ENCODE measurements around the gene PDLIM4. TPM values are rescaled to one million over a fixed set of nuclear protein-coding genes. Genes with fewer than 3 reads are reported as not detected.

Gene PDLIM4
- total RNA-seq, 3 donors from 2014 or later: 0.32 to 0.43 (median 0.35) TPM

- H3K4me3 Mint-ChIP-seq: peak overlapping the region; percentile 88
- no peaks in the 10 kb centered on the region for H3K36me3 Mint-ChIP-seq (ENCODE audit: insufficient read depth)
- no peaks in the 10 kb centered on the region for H3K9me3 Mint-ChIP-seq
- H3K4me1 Mint-ChIP-seq (ENCODE audit: low read depth): peaks cover 20% of the 10 kb centered on the region
- peak; percentile 76 for DNase-seq
- H3K27me3 Mint-ChIP-seq (ENCODE audit: low read depth): peaks cover 14% of the 10 kb centered on the region
- peak; percentile 44 to 59 for ATAC-seq
Observed at GRCh38 chr5:132293066-132293991, 35.8 kb downstream of the PDLIM4 start.

- no peaks in the 10 kb centered on the region for H3K36me3 Mint-ChIP-seq (ENCODE audit: insufficient read depth)
- no peaks in the 10 kb centered on the region for H3K9me3 Mint-ChIP-seq
- peaks cover 8% of the 10 kb centered on the region for H3K27me3 Mint-ChIP-seq (ENCODE audit: low read depth)
- peak within 1 kb of the TSS; percentile 88 for H3K4me3 Mint-ChIP-seq
- ATAC-seq: peak; percentile 80 to 81
- DNase-seq: peak; percentile 74
- peaks cover 20% of the 10 kb centered on the region for H3K4me1 Mint-ChIP-seq (ENCODE audit: low read depth)
Observed at GRCh38 chr5:132293992-132294727, 36.7 kb downstream of the PDLIM4 start, which contains the start of gene SLC22A4. Gene SLC22A4, plus strand, starts transcription at chr5:132294394. Its CDS starts 223 bp downstream, at chr5:132294617.

- Mint-ChIP-seq H3K4me1 (ENCODE audit: low read depth) (peaks cover 20% of the 10 kb centered on the region), H3K27me3 (ENCODE audit: low read depth) (peaks cover 7% of the 10 kb centered on the region), H3K36me3 (ENCODE audit: insufficient read depth) (no peaks in the 10 kb centered on the region), H3K9me3 (no peaks in the 10 kb centered on the region), H3K4me3 (peak overlapping the region; percentile 88)
- ATAC-seq (peak; percentile 66 to 67), DNase-seq (peak; percentile 78)
Observed at GRCh38 chr5:132294728-132295504, 37.4 kb downstream of the PDLIM4 start.

GRCh38 chr5:132295505-132296411, 38.3 kb downstream of the PDLIM4 start:
- Mint-ChIP-seq H3K9me3 (no peaks in the 10 kb centered on the region), H3K27me3 (ENCODE audit: low read depth) (peaks cover 7% of the 10 kb centered on the region), H3K36me3 (ENCODE audit: insufficient read depth) (no peaks in the 10 kb centered on the region), H3K4me1 (ENCODE audit: low read depth) (peaks cover 20% of the 10 kb centered on the region), H3K4me3 (peak overlapping the region; percentile 88)
- ATAC-seq (no peak), DNase-seq (no peak)

- DNase-seq (no peak), ATAC-seq (no peak)
- peaks cover 20% of the 10 kb centered on the region for H3K4me1 Mint-ChIP-seq (ENCODE audit: low read depth)
- H3K27me3 Mint-ChIP-seq (ENCODE audit: low read depth): peaks cover 7% of the 10 kb centered on the region
- H3K9me3 Mint-ChIP-seq: no peaks in the 10 kb centered on the region
- no peak overlapping the region for H3K4me3 Mint-ChIP-seq
- H3K36me3 Mint-ChIP-seq (ENCODE audit: insufficient read depth): no peaks in the 10 kb centered on the region
Observed at GRCh38 chr5:132296412-132297016, 39.0 kb downstream of the PDLIM4 start.

GRCh38 chr5:132297211-132297940, 39.9 kb downstream of the PDLIM4 start:
- Mint-ChIP-seq H3K27me3 (ENCODE audit: low read depth) (peaks cover 7% of the 10 kb centered on the region), H3K9me3 (no peaks in the 10 kb centered on the region), H3K36me3 (ENCODE audit: insufficient read depth) (no peaks in the 10 kb centered on the region), H3K4me1 (ENCODE audit: low read depth) (peaks cover 20% of the 10 kb centered on the region), H3K4me3 (no peak overlapping the region)
- no peak for DNase-seq
- no peak for ATAC-seq

- peaks cover 18% of the 10 kb centered on the region for H3K4me1 Mint-ChIP-seq (ENCODE audit: low read depth)
- no peaks in the 10 kb centered on the region for H3K36me3 Mint-ChIP-seq (ENCODE audit: insufficient read depth)
- H3K4me3 Mint-ChIP-seq: no peak overlapping the region
- ATAC-seq (no peak), DNase-seq (no peak)
- peaks cover 7% of the 10 kb centered on the region for H3K27me3 Mint-ChIP-seq (ENCODE audit: low read depth)
- H3K9me3 Mint-ChIP-seq: no peaks in the 10 kb centered on the region
Observed at GRCh38 chr5:132298298-132299212, 41.1 kb downstream of the PDLIM4 start.

GRCh38 chr5:132299917-132300316, 42.4 kb downstream of the PDLIM4 start:
- Mint-ChIP-seq H3K36me3 (ENCODE audit: insufficient read depth) (peaks cover under 1% of the 10 kb centered on the region), H3K9me3 (peaks cover 9% of the 10 kb centered on the region), H3K27me3 (ENCODE audit: low read depth) (peaks cover 7% of the 10 kb centered on the region), H3K4me1 (ENCODE audit: low read depth) (peaks cover 12% of the 10 kb centered on the region), H3K4me3 (no peak overlapping the region)
- ATAC-seq (no peak), DNase-seq (no peak)

GRCh38 chr5:132300577-132301343, 43.3 kb downstream of the PDLIM4 start:
- DNase-seq (no peak), ATAC-seq (no peak)
- Mint-ChIP-seq H3K4me3 (no peak overlapping the region), H3K27me3 (ENCODE audit: low read depth) (peaks cover 4% of the 10 kb centered on the region), H3K36me3 (ENCODE audit: insufficient read depth) (peaks cover 5% of the 10 kb centered on the region), H3K4me1 (ENCODE audit: low read depth) (peaks cover 4% of the 10 kb centered on the region), H3K9me3 (peaks cover 16% of the 10 kb centered on the region)

GRCh38 chr5:132301344-132302271, 44.1 kb downstream of the PDLIM4 start:
- ATAC-seq: no peak
- Mint-ChIP-seq H3K9me3 (peaks cover 16% of the 10 kb centered on the region), H3K4me3 (no peak overlapping the region), H3K36me3 (ENCODE audit: insufficient read depth) (peaks cover 5% of the 10 kb centered on the region), H3K4me1 (ENCODE audit: low read depth) (no peaks in the 10 kb centered on the region), H3K27me3 (ENCODE audit: low read depth) (no peaks in the 10 kb centered on the region)
- no peak for DNase-seq

All from activated T-cell treated with anti-CD3 and anti-CD28 coated beads, Interleukin-2, amount 50 U/mL, for 4 hours (primary cell).